Measurements from ENCODE around the gene EYA2. TPM values are rescaled to one million over a fixed set of nuclear protein-coding genes. Genes with fewer than 3 reads are reported as not detected.

Gene EYA2
- total and polyA plus RNA-seq, 2 donors (not counting 3 experiments of a cell fraction or from before 2014, with no cell fraction given): not detected

DNA sequence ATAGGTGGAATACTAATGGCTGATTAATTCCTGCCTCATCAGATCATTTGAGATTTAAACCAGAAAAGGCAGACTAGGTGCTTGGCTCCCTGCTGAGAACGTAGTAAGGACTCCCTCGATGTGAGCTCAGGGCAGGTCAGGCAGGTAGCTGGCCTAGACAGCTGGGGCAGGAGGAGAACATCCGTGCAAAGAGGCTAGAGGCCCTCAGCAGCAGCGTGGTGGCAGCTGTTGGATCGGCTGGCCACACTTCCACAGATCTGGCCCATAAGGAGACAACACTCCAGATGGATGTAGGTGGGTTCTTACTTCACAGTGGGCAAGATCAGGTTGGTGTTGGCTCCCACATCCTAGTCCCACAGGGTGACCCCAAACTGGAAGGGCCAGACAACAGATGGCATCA, 38.5 kb downstream of the EYA2 start:
- BruUV-seq (replicated peaks): no TSS peak
- TF ChIP-seq MYC (IDR thresholded peaks at IDR 0.05; ENCODE audit: low read depth, low read length): no peak
- Histone ChIP-seq H3K79me2 (ENCODE audit: control insufficient read depth, insufficient read depth, low read length) (no peaks in the 10 kb centered on the region), H3K4me1 (ENCODE audit: control insufficient read depth, extremely low read depth, insufficient read depth, low read length) (no peaks in the 10 kb centered on the region), H4K20me1 (replicated peaks; ENCODE audit: control insufficient read depth, extremely low read depth, insufficient read depth, low read length) (no peaks in the 10 kb centered on the region), H2AFZ (ENCODE audit: low read depth, low read length) (no peak overlapping the region), H3K27me3 (ENCODE audit: control insufficient read depth in 2 of 2, insufficient read depth in 2 of 2, low read length in 2 of 2) (no peaks in the 10 kb centered on the region), H3K4me3 (replicated peaks in 1 of 3; ENCODE audit: insufficient read depth in 1 of 3, low read depth in 1 of 3, low read length in 3 of 3) (no peak overlapping the region), H3K27ac (ENCODE audit: insufficient read depth, low read depth, low read length) (no peak overlapping the region), H3K36me3 (ENCODE audit: control insufficient read depth in 2 of 2, extremely low read depth in 1 of 2, insufficient read depth in 2 of 2, low read length in 2 of 2) (no peaks in the 10 kb centered on the region), H3K9ac (replicated peaks; ENCODE audit: extremely low read depth, insufficient read depth, low read length) (no peak overlapping the region), H3K4me2 (ENCODE audit: insufficient read depth, low read length) (no peak overlapping the region), H3K9me1 (replicated peaks; ENCODE audit: control insufficient read depth, extremely low read depth, insufficient read depth, low read length) (no peaks in the 10 kb centered on the region), H3K9me3 (replicated peaks; ENCODE audit: control insufficient read depth, insufficient read depth, low read length) (no peaks in the 10 kb centered on the region)
- CTCF ChIA-PET: no interaction called here
- POLR2A ChIA-PET: no interaction called here
- intact Hi-C loops (cut with micrococcal nuclease): no loop called here
- dilution Hi-C loops (cut with MboI; ENCODE audit: extremely low pct_ligation_motif_present, low sequenced_read_pairs): no loop called here
- no peak for DNase-seq (ENCODE audit: low read depth, low spot score)
- FAIRE-seq: no peak

DNA sequence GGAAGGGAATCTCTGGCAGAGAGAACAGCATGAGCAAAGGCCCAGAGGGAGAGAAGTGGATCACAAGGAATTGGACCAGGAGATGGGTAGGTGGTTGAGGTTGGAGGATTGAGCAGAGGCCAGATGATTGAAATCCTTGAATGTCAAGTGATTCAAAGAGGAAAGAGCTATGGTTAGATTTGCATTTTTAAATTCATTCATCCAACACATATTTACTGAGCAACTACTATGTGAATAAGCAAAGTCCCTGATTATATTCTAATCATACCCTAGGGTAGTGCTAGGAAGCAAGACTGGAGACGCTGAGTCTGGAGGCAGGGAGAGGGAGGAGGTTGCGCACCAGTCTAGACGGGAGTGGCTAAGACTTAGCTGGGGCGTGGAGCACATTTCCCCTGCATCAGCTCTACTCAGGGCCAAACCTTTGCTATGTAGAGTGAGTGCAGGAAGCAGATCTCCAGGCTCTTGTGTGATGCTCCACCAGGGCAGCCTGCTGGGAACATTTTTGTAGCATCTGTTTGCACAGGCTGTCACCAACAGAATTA, 40.2 kb downstream of the EYA2 start:
- FAIRE-seq (no peak), DNase-seq (ENCODE audit: low read depth, low spot score) (no peak)
- ChIA-PET POLR2A (no interaction called here), CTCF (no interaction called here)
- no TSS peak for BruUV-seq (replicated peaks)
- TF ChIP-seq, protein P1, sequence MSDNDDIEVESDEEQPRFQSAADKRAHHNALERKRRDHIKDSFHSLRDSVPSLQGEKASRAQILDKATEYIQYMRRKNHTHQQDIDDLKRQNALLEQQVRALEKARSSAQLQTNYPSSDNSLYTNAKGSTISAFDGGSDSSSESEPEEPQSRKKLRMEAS (IDR thresholded peaks at IDR 0.05; ENCODE audit: insufficient read depth, insufficient read length): no peak
- TF ChIP-seq GATA2 (IDR thresholded peaks at IDR 0.05; ENCODE audit: insufficient read depth, insufficient read length, low read depth, low read length): no peak
- no peak for TF ChIP-seq POLR2AphosphoS5 (IDR thresholded peaks at IDR 0.05; ENCODE audit: insufficient read depth, low read depth, low read length)
- no peak for TF ChIP-seq MYC (IDR thresholded peaks at IDR 0.05; ENCODE audit: low read depth, low read length)
- TF ChIP-seq, protein P2, sequence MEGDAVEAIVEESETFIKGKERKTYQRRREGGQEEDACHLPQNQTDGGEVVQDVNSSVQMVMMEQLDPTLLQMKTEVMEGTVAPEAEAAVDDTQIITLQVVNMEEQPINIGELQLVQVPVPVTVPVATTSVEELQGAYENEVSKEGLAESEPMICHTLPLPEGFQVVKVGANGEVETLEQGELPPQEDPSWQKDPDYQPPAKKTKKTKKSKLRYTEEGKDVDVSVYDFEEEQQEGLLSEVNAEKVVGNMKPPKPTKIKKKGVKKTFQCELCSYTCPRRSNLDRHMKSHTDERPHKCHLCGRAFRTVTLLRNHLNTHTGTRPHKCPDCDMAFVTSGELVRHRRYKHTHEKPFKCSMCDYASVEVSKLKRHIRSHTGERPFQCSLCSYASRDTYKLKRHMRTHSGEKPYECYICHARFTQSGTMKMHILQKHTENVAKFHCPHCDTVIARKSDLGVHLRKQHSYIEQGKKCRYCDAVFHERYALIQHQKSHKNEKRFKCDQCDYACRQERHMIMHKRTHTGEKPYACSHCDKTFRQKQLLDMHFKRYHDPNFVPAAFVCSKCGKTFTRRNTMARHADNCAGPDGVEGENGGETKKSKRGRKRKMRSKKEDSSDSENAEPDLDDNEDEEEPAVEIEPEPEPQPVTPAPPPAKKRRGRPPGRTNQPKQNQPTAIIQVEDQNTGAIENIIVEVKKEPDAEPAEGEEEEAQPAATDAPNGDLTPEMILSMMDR (IDR thresholded peaks at IDR 0.05; ENCODE audit: extremely low read depth in 1 of 2, insufficient read depth in 1 of 2, low read depth in 1 of 2, low read length in 2 of 2): no peak
- TF ChIP-seq JUN (IDR thresholded peaks at IDR 0.05; ENCODE audit: borderline replicate concordance, insufficient read depth, insufficient read length, low read depth): no peak
- TF ChIP-seq EZH2 (IDR thresholded peaks at IDR 0.05; ENCODE audit: borderline replicate concordance, low read depth, low read length, severe bottlenecking): no peak
- Histone ChIP-seq H2AFZ (ENCODE audit: low read depth, low read length) (no peak overlapping the region), H3K9ac (replicated peaks; ENCODE audit: extremely low read depth, insufficient read depth, low read length) (no peak overlapping the region), H3K4me1 (ENCODE audit: control insufficient read depth, extremely low read depth, insufficient read depth, low read length) (no peaks in the 10 kb centered on the region), H3K79me2 (ENCODE audit: control insufficient read depth, insufficient read depth, low read length) (no peaks in the 10 kb centered on the region), H3K27me3 (ENCODE audit: control insufficient read depth in 2 of 2, insufficient read depth in 2 of 2, low read length in 2 of 2) (no peaks in the 10 kb centered on the region), H3K9me1 (replicated peaks; ENCODE audit: control insufficient read depth, extremely low read depth, insufficient read depth, low read length) (no peaks in the 10 kb centered on the region), H3K4me3 (replicated peaks in 1 of 3; ENCODE audit: insufficient read depth in 1 of 3, low read depth in 1 of 3, low read length in 3 of 3) (no peak overlapping the region), H3K36me3 (ENCODE audit: control insufficient read depth in 2 of 2, extremely low read depth in 1 of 2, insufficient read depth in 2 of 2, low read length in 2 of 2) (no peaks in the 10 kb centered on the region), H3K4me2 (ENCODE audit: insufficient read depth, low read length) (no peak overlapping the region), H4K20me1 (replicated peaks; ENCODE audit: control insufficient read depth, extremely low read depth, insufficient read depth, low read length) (no peaks in the 10 kb centered on the region), H3K9me3 (replicated peaks; ENCODE audit: control insufficient read depth, insufficient read depth, low read length) (no peaks in the 10 kb centered on the region), H3K27ac (ENCODE audit: insufficient read depth, low read depth, low read length) (no peak overlapping the region)
- dilution Hi-C loops (cut with MboI; ENCODE audit: extremely low pct_ligation_motif_present, low sequenced_read_pairs): no loop called here
- intact Hi-C loops (cut with micrococcal nuclease): no loop called here

Data from endothelial cell of umbilical vein (primary cell).